Stimulated activated naive CD8-positive, alpha-beta T cell treated with anti-CD3 and anti-CD28 coated beads, Interleukin-15, amount 100 ng/mL, for 72 hours (primary cell): ENCODE measurements around the gene RNASE7.
A peak's percentile ranks its signal among the peaks of the same experiment; 100 is the strongest.

Source experiments
- ATAC-seq: fragments of 150-1000 bp; cut with Tn5 transposase; 2 replicates; pipeline ENCODE4 v1.10.0; 2021; ENCODE audit warnings: mild to moderate bottlenecking, moderate library complexity
- DNase-seq, 2 donors: peaks; one replicate each; pipeline ENCODE4 v3.0.0; 2021 to 2022
- H3K27ac Mint-ChIP-seq, 2 donors: one replicate each; pipeline ENCODE4 v1.8.0; 2022; ENCODE audit warnings: mild to moderate bottlenecking in 2 of 2, mixed read lengths in 2 of 2, moderate library complexity in 2 of 2
- H3K27me3 Mint-ChIP-seq: one replicate; pipeline ENCODE4 v1.8.0; 2022; ENCODE audit warnings: mixed read lengths
- H3K4me1 Mint-ChIP-seq: one replicate; pipeline ENCODE4 v1.8.0; 2022; ENCODE audit warnings: mild to moderate bottlenecking, mixed read lengths
- H3K4me3 Mint-ChIP-seq, 2 donors: one replicate each; pipeline ENCODE4 v1.8.0; 2022; ENCODE audit warnings: mild to moderate bottlenecking in 2 of 2, mixed read lengths in 2 of 2, moderate library complexity in 1 of 2
- H3K9me3 Mint-ChIP-seq, 2 donors: one replicate each; pipeline ENCODE4 v1.8.0; 2022; ENCODE audit warnings: mixed read lengths in 2 of 2

RNASE7 gene

GRCh38 chr14:21049271-21049673, 7.1 kb downstream of the RNASE7 start:
- no peak for DNase-seq
- peaks cover 4% of the 10 kb centered on the region for H3K4me1 Mint-ChIP-seq
- H3K4me3 Mint-ChIP-seq: no peak overlapping the region
- no peak for ATAC-seq
- H3K27ac Mint-ChIP-seq: no peak overlapping the region
- H3K9me3 Mint-ChIP-seq: no peaks in the 10 kb centered on the region
- peaks cover 11% of the 10 kb centered on the region for H3K27me3 Mint-ChIP-seq

DNA sequence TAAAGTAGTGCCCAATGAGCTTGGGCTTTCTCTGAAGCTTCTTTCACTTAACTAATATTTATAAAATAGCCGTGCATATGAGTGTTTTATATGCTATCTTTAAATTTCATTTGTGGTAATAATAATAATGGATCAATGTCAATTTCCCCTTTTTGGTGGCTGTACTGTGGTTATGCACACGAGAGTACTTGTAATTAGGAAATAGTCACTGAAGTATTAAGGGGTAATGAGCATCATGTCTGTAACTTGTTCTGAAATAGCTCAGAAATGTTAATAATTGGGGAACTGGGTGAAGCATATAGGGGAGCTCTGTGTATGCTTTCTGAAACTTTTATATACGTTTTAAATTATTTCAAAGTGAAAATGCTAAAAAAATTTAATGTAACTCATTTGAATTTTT, 8.4 kb downstream of the RNASE7 start:
- DNase-seq (no peak), ATAC-seq (no peak)
- no peaks in the 10 kb centered on the region for H3K27me3 Mint-ChIP-seq
- H3K4me1 Mint-ChIP-seq: peaks cover 6% of the 10 kb centered on the region
- H3K27ac Mint-ChIP-seq: no peak overlapping the region
- no peaks in the 10 kb centered on the region for H3K9me3 Mint-ChIP-seq
- no peak overlapping the region for H3K4me3 Mint-ChIP-seq

- H3K9me3 Mint-ChIP-seq: no peaks in the 10 kb centered on the region
- ATAC-seq (no peak), DNase-seq (no peak)
- no peak overlapping the region for H3K27ac Mint-ChIP-seq
- peaks cover 6% of the 10 kb centered on the region for H3K4me1 Mint-ChIP-seq
- no peaks in the 10 kb centered on the region for H3K27me3 Mint-ChIP-seq
- no peak overlapping the region for H3K4me3 Mint-ChIP-seq
These were observed 11.3 kb downstream of the RNASE7 start for GRCh38 chr14:21053184-21054122.

GRCh38 chr14:21054123-21054767, 12.1 kb downstream of the RNASE7 start:
- Mint-ChIP-seq H3K4me1 (peaks cover 6% of the 10 kb centered on the region), H3K27me3 (no peaks in the 10 kb centered on the region), H3K9me3 (no peaks in the 10 kb centered on the region), H3K4me3 (no peak overlapping the region), H3K27ac (no peak overlapping the region)
- ATAC-seq (peak; percentile 54), DNase-seq (no peak)

- Mint-ChIP-seq H3K4me3 (no peak overlapping the region), H3K4me1 (peaks cover 6% of the 10 kb centered on the region), H3K9me3 (no peaks in the 10 kb centered on the region), H3K27ac (no peak overlapping the region), H3K27me3 (peaks cover under 1% of the 10 kb centered on the region)
- no peak for ATAC-seq
- no peak for DNase-seq
These were observed 12.6 kb downstream of the RNASE7 start for GRCh38 chr14:21054768-21055145.

DNA sequence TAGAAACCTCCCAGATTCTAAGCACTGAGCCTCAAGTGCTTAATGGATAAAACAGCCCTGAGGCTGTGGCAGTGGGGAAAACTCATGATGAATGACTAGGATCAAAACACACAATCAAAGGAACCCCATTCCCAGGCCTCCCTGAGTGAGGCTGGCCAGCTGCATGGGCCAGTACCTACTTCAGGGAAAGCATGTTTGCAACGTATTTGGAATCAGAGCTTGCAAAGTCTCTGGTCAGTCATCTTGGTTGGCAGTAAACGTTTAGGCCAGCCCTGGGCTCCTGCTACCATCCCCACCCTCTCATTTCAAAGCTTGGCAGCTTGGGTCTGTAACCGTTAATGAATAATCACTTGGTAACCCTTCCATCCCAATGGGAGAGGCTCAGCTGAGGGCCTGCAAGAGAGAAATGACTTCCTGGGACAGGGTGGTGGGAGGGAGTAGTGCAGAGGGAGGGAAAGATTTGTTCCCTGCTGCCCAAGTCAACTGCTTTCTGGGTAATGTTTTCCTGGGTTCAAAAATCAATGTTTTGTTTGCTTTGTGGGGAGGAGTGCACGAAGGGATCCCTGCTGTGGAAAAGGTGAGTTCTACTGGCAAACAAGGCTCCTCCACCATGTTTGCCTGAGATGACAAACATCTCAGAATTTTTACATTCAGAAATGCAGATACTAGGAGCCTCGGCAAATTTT, 13.4 kb downstream of the RNASE7 start:
- no peaks in the 10 kb centered on the region for H3K9me3 Mint-ChIP-seq

GRCh38 chr14:21056520-21057163, 14.5 kb downstream of the RNASE7 start:
- Mint-ChIP-seq H3K4me3 (no peak overlapping the region), H3K27me3 (peaks cover 17% of the 10 kb centered on the region), H3K9me3 (no peaks in the 10 kb centered on the region), H3K4me1 (peaks cover 6% of the 10 kb centered on the region), H3K27ac (no peak overlapping the region)
- DNase-seq (no peak), ATAC-seq (no peak)

More for the DNA sequence above, 13.4 kb downstream of the RNASE7 start:
- no peak overlapping the region for H3K4me3 Mint-ChIP-seq
- DNase-seq (no peak), ATAC-seq (no peak)
- H3K27ac Mint-ChIP-seq: no peak overlapping the region
- H3K4me1 Mint-ChIP-seq: peaks cover 6% of the 10 kb centered on the region
- H3K27me3 Mint-ChIP-seq: peaks cover 8% of the 10 kb centered on the region

- Mint-ChIP-seq H3K4me1 (peaks cover 6% of the 10 kb centered on the region), H3K9me3 (no peaks in the 10 kb centered on the region), H3K4me3 (no peak within 1 kb of the TSS), H3K27ac (peak within 1 kb of the TSS in 1 of 2 donors; percentile 47), H3K27me3 (peaks cover 24% of the 10 kb centered on the region)
- DNase-seq (no peak), ATAC-seq (peak; percentile 49)
These were observed 15.9 kb downstream of the RNASE7 start, which contains the start of gene RNASE8 for GRCh38 chr14:21057803-21058675. RNASE8 (plus strand) TSS chr14:21057822; CDS start chr14:21057893, 71 bp downstream.

DNA sequence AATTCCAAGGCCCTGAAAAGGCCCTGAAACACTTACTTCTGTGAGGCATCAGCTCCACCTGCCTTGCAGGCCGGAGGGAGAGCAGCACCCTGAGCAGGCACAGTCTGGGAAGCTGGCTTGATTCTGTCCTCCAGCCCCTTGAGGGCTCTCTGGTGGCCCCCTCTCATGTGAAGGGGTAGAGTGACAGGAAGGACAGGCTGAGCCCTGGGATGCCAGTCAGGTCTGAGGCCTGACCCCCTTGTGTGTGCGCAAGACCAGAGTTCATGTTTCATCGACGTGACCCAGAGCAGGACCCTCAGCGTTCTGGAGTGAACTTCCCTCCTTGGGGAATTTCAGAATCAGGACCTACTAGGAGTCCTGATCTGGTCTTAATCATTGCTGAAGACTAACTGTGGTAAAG, 16.7 kb downstream of the RNASE7 start:
- H3K4me3 Mint-ChIP-seq: no peak overlapping the region
- H3K9me3 Mint-ChIP-seq: no peaks in the 10 kb centered on the region
- peaks cover 5% of the 10 kb centered on the region for H3K4me1 Mint-ChIP-seq
- ATAC-seq: no peak
- no peak overlapping the region for H3K27ac Mint-ChIP-seq
- peaks cover 32% of the 10 kb centered on the region for H3K27me3 Mint-ChIP-seq
- no peak for DNase-seq

GRCh38 chr14:21059842-21060613, 17.9 kb downstream of the RNASE7 start:
- DNase-seq: no peak
- H3K9me3 Mint-ChIP-seq: no peaks in the 10 kb centered on the region
- ATAC-seq: no peak

GRCh38 chr14:21060614-21061346, 18.6 kb downstream of the RNASE7 start:
- Mint-ChIP-seq H3K4me1 (no peaks in the 10 kb centered on the region), H3K27me3 (peaks cover 44% of the 10 kb centered on the region), H3K27ac (no peak overlapping the region), H3K9me3 (no peaks in the 10 kb centered on the region), H3K4me3 (no peak overlapping the region)
- ATAC-seq: no peak
- DNase-seq: no peak

More at GRCh38 chr14:21059842-21060613, 17.9 kb downstream of the RNASE7 start:
- Mint-ChIP-seq H3K4me3 (no peak overlapping the region), H3K4me1 (no peaks in the 10 kb centered on the region), H3K27me3 (peaks cover 36% of the 10 kb centered on the region), H3K27ac (no peak overlapping the region)

DNA sequence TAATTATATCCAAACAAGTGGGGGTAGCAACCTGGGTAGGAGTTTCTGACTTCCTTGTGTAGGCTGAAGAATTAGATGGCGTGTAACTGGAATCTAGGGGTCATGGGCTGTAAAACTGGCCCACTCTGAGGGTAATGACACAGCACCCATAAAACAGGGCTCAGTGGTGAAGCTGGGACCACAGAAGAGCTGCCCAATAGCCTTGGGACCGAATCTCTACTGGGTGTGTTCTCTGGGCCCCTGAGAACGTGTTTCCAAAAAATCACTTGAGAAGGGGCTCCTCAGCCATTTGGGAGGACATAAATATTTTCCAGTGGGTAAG, 19.1 kb downstream of the RNASE7 start:
- Mint-ChIP-seq H3K27ac (no peak overlapping the region), H3K4me1 (no peaks in the 10 kb centered on the region), H3K27me3 (peaks cover 49% of the 10 kb centered on the region), H3K9me3 (no peaks in the 10 kb centered on the region), H3K4me3 (no peak overlapping the region)
- ATAC-seq (no peak), DNase-seq (no peak)

DNA sequence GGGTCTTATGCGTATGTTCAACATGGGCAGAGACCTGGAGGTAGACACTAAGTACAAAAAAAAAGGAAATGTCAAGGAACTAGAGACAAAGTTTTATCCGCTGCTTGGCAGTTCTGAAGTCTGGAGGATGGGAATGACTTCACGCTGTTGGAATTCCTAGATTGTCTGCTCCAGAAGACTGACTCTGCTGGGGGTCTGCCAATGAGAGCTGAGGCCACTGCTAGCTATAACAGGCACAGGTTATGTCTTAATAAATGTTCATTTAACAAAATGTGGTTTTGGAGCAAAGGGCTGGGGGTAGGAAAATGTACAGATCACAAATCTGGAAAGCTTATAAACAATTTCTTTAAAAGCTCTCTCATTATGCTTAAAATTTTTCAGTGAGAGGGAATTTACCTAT, 21.3 kb downstream of the RNASE7 start:
- Mint-ChIP-seq H3K27me3 (peaks cover 71% of the 10 kb centered on the region), H3K4me1 (peaks cover 1% of the 10 kb centered on the region), H3K4me3 (no peak overlapping the region), H3K9me3 (no peaks in the 10 kb centered on the region), H3K27ac (no peak overlapping the region)
- DNase-seq: no peak
- no peak for ATAC-seq
